GM12864 (cell line): Measurements from ENCODE around the gene IFNAR1.
A peak's percentile ranks its signal among the peaks of the same experiment; 100 is the strongest.

Source experiments
- DNase-seq: peaks from one replicate; pipeline ENCODE4 v3.0.0-alpha.2; 2011; ENCODE audit warnings: low read depth
- H3K4me3 ChIP-seq: 2 replicates; pipeline ENCODE4 v1.5.1; 2011; ENCODE audit warnings: mild to moderate bottlenecking, low read depth, low read length, control low read depth
- CTCF ChIP-seq: IDR thresholded peaks from 2 replicates; pipeline ENCODE4 v1.5.1; 2011; ENCODE audit warnings: low read depth, mild to moderate bottlenecking, moderate library complexity, low read length, control low read depth, inconsistent platforms; ENCODE audit errors: missing control alignments

IFNAR1 gene

GRCh38 chr21:33396436-33396835 lies 71.7 kb downstream of the IFNAR1 start:
- DNase-seq = no peak
- no peak for TF ChIP-seq CTCF
- no peak overlapping the region for H3K4me3 ChIP-seq

GRCh38 chr21:33396951-33397350 lies 72.2 kb downstream of the IFNAR1 start:
- TF ChIP-seq CTCF = no peak
- DNase-seq = no peak
- H3K4me3 ChIP-seq = no peak overlapping the region

- H3K4me3 ChIP-seq = no peak overlapping the region
- TF ChIP-seq CTCF = no peak
- no peak for DNase-seq
Measured at GRCh38 chr21:33397717-33398116, 72.9 kb downstream of the IFNAR1 start.

GRCh38 chr21:33398361-33398760 lies 73.6 kb downstream of the IFNAR1 start:
- no peak for TF ChIP-seq CTCF
- H3K4me3 ChIP-seq = no peak overlapping the region

GRCh38 chr21:33401630-33401992 lies 76.8 kb downstream of the IFNAR1 start:
- TF ChIP-seq CTCF = no peak
- no peak for DNase-seq
- H3K4me3 ChIP-seq = no peak overlapping the region

More at GRCh38 chr21:33398361-33398760, 73.6 kb downstream of the IFNAR1 start:
- no peak for DNase-seq

- TF ChIP-seq CTCF = no peak
- peak overlapping the region; percentile 85 for H3K4me3 ChIP-seq
- no peak for DNase-seq
Measured at GRCh38 chr21:33402001-33402979, 77.5 kb downstream of the IFNAR1 start.
